Endothelial cell of umbilical vein (primary cell): Measurements from ENCODE around the gene CLOCK.

Experiments
- EZH2 ChIP-seq: IDR thresholded peaks from 2 replicates; pipeline ENCODE4 v1.6.1; 2012; ENCODE audit warnings: borderline replicate concordance, low read depth, mild to moderate bottlenecking, moderate library complexity, low read length, inconsistent platforms; ENCODE audit not compliant: severe bottlenecking
- GATA2 ChIP-seq: IDR thresholded peaks from 2 replicates; pipeline ENCODE4 v1.7.0; 2011; ENCODE audit warnings: low read depth, mild to moderate bottlenecking, moderate library complexity, mixed read lengths, low read length; ENCODE audit not compliant: insufficient read length, insufficient read depth
- MYC ChIP-seq: IDR thresholded peaks from one replicate; pipeline ENCODE4 v1.6.1; 2011; ENCODE audit warnings: mild to moderate bottlenecking, low read depth, low read length
- POLR2A ChIP-seq: IDR thresholded peaks from 2 replicates; pipeline ENCODE4 v1.6.1; 2012; ENCODE audit warnings: low read depth, mild to moderate bottlenecking, control low read depth, low read length
- POLR2AphosphoS5 ChIP-seq: IDR thresholded peaks from 2 replicates; pipeline ENCODE4 v1.6.1; 2012; ENCODE audit warnings: low read depth, mild to moderate bottlenecking, control low read depth, low read length, moderate library complexity; ENCODE audit not compliant: insufficient read depth
- TF ChIP-seq, protein P1 (sequence below), 2 donors: IDR thresholded peaks; 1 replicate in 1 of 2; 2 replicates in 1 of 2; pipeline ENCODE4 v1.5.1; 2011; ENCODE audit warnings: low read length in 2 of 2, mild to moderate bottlenecking in 2 of 2, moderate library complexity in 2 of 2, control low read depth in 1 of 2, inconsistent platforms in 1 of 2, low read depth in 1 of 2; ENCODE audit not compliant: insufficient read depth in 1 of 2; ENCODE audit errors: extremely low read depth in 1 of 2
- TF ChIP-seq, protein P2 (sequence below): IDR thresholded peaks from 2 replicates; pipeline ENCODE4 v1.6.1; 2011; ENCODE audit not compliant: insufficient read depth, insufficient read length

DNA sequence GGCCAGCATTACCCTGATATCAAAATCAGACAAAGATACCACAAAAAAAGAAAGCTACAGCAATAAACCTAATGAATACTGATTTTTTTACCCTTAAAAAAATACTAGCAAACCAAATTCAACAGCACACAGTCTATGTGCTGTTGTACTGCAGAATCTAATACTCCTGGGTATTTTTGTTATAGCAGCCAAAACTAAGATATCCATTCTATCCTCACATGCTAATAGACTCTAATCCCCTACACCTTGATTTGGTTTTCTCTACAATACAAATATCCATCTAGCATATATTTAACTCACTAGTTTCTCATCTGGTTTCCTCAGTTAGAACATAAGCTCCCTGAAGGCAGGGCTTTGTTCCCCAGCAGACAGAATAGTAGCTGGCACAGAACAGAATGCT lies 12.4 kb downstream of the CLOCK start:
- TF ChIP-seq, protein P1, sequence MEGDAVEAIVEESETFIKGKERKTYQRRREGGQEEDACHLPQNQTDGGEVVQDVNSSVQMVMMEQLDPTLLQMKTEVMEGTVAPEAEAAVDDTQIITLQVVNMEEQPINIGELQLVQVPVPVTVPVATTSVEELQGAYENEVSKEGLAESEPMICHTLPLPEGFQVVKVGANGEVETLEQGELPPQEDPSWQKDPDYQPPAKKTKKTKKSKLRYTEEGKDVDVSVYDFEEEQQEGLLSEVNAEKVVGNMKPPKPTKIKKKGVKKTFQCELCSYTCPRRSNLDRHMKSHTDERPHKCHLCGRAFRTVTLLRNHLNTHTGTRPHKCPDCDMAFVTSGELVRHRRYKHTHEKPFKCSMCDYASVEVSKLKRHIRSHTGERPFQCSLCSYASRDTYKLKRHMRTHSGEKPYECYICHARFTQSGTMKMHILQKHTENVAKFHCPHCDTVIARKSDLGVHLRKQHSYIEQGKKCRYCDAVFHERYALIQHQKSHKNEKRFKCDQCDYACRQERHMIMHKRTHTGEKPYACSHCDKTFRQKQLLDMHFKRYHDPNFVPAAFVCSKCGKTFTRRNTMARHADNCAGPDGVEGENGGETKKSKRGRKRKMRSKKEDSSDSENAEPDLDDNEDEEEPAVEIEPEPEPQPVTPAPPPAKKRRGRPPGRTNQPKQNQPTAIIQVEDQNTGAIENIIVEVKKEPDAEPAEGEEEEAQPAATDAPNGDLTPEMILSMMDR (IDR thresholded peaks at IDR 0.05; ENCODE audit: extremely low read depth in 1 of 2, insufficient read depth in 1 of 2, low read depth in 1 of 2, low read length in 2 of 2): no peak
- TF ChIP-seq POLR2AphosphoS5 (no peak), POLR2A (no peak), EZH2 (no peak), GATA2 (no peak), MYC (no peak)
- TF ChIP-seq, protein P2, sequence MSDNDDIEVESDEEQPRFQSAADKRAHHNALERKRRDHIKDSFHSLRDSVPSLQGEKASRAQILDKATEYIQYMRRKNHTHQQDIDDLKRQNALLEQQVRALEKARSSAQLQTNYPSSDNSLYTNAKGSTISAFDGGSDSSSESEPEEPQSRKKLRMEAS: no peak
